Endothelial cell of umbilical vein (primary cell): ENCODE data around the gene SMIM12.

Experiments used
- EZH2 ChIP-seq: IDR thresholded peaks from 2 replicates; pipeline ENCODE4 v1.6.1; 2012; ENCODE audit warnings: borderline replicate concordance, low read depth, mild to moderate bottlenecking, moderate library complexity, low read length, inconsistent platforms; ENCODE audit not compliant: severe bottlenecking
- FOS ChIP-seq: IDR thresholded peaks from 2 replicates; pipeline ENCODE4 v1.6.1; 2011; ENCODE audit warnings: mild to moderate bottlenecking, low read length, moderate library complexity, borderline replicate concordance; ENCODE audit not compliant: insufficient read depth
- JUN ChIP-seq: IDR thresholded peaks from 2 replicates; pipeline ENCODE4 v1.6.1; 2011; ENCODE audit warnings: borderline replicate concordance, low read depth; ENCODE audit not compliant: insufficient read length, insufficient read depth
- MAX ChIP-seq: IDR thresholded peaks from 2 replicates; pipeline ENCODE4 v1.6.1; 2011; ENCODE audit not compliant: insufficient read depth, insufficient read length
- MYC ChIP-seq: IDR thresholded peaks from one replicate; pipeline ENCODE4 v1.6.1; 2011; ENCODE audit warnings: mild to moderate bottlenecking, low read depth, low read length
- POLR2A ChIP-seq: IDR thresholded peaks from 2 replicates; pipeline ENCODE4 v1.6.1; 2012; ENCODE audit warnings: low read depth, mild to moderate bottlenecking, control low read depth, low read length
- POLR2AphosphoS5 ChIP-seq: IDR thresholded peaks from 2 replicates; pipeline ENCODE4 v1.6.1; 2012; ENCODE audit warnings: low read depth, mild to moderate bottlenecking, control low read depth, low read length, moderate library complexity; ENCODE audit not compliant: insufficient read depth
- TF ChIP-seq, protein P1 (sequence below), 2 donors: IDR thresholded peaks; 1 replicate in 1 of 2; 2 replicates in 1 of 2; pipeline ENCODE4 v1.5.1; 2011; ENCODE audit warnings: low read length in 2 of 2, mild to moderate bottlenecking in 2 of 2, moderate library complexity in 2 of 2, control low read depth in 1 of 2, inconsistent platforms in 1 of 2, low read depth in 1 of 2; ENCODE audit not compliant: insufficient read depth in 1 of 2; ENCODE audit errors: extremely low read depth in 1 of 2

GRCh38 chr1:34816332-34816731 lies 43.2 kb downstream of the SMIM12 start:
- TF ChIP-seq, protein P1, sequence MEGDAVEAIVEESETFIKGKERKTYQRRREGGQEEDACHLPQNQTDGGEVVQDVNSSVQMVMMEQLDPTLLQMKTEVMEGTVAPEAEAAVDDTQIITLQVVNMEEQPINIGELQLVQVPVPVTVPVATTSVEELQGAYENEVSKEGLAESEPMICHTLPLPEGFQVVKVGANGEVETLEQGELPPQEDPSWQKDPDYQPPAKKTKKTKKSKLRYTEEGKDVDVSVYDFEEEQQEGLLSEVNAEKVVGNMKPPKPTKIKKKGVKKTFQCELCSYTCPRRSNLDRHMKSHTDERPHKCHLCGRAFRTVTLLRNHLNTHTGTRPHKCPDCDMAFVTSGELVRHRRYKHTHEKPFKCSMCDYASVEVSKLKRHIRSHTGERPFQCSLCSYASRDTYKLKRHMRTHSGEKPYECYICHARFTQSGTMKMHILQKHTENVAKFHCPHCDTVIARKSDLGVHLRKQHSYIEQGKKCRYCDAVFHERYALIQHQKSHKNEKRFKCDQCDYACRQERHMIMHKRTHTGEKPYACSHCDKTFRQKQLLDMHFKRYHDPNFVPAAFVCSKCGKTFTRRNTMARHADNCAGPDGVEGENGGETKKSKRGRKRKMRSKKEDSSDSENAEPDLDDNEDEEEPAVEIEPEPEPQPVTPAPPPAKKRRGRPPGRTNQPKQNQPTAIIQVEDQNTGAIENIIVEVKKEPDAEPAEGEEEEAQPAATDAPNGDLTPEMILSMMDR (IDR thresholded peaks at IDR 0.05; ENCODE audit: extremely low read depth in 1 of 2, insufficient read depth in 1 of 2, low read depth in 1 of 2, low read length in 2 of 2), result no peak
- TF ChIP-seq POLR2A (no peak), POLR2AphosphoS5 (no peak), EZH2 (no peak), JUN (no peak), MAX (no peak), FOS (no peak), MYC (no peak)
